ENCODE measurements around the gene ACOT7.

The ACOT7 gene

DNA sequence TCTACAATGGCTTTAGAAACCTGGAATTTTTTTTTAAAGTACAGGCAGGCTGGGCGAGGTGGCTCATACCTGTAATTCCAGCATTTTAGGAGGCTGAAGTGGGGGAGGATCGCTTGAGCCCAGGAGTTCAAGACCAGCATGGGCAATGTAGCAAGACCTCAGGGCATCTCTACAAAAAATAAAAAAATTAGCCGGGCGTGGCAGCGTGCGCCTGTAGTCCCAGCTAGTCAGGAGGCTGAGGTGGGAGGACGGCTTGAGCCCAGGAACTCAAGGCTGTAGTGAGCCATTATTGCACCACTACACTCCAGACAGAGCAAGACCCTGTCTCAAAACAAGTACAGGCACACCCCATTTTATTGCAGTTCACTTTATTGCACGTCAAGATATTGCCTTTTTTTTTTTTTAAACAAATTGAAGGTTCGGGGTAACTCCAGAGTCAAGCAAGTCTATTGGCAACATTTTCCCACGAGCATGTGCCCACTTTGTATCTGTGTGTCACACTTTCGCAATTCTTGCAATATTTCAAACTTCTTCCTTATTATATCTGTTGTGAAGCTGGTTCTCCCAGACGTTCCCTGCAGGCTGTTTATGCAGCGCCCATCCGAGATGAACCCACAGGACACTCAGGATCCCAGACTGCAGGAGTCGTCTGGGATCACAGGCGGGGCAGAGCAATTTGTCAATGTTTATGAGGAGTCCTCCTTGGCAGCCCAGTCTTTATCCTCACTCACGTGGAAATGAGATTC, 21.5 kb upstream of the ACOT7 start:
- no peak for DNase-seq (ENCODE audit: low spot score)
- TF ChIP-seq, protein P1, sequence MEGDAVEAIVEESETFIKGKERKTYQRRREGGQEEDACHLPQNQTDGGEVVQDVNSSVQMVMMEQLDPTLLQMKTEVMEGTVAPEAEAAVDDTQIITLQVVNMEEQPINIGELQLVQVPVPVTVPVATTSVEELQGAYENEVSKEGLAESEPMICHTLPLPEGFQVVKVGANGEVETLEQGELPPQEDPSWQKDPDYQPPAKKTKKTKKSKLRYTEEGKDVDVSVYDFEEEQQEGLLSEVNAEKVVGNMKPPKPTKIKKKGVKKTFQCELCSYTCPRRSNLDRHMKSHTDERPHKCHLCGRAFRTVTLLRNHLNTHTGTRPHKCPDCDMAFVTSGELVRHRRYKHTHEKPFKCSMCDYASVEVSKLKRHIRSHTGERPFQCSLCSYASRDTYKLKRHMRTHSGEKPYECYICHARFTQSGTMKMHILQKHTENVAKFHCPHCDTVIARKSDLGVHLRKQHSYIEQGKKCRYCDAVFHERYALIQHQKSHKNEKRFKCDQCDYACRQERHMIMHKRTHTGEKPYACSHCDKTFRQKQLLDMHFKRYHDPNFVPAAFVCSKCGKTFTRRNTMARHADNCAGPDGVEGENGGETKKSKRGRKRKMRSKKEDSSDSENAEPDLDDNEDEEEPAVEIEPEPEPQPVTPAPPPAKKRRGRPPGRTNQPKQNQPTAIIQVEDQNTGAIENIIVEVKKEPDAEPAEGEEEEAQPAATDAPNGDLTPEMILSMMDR (IDR thresholded peaks at IDR 0.05; ENCODE audit: extremely low read depth, missing control alignments), result no peak

DNA sequence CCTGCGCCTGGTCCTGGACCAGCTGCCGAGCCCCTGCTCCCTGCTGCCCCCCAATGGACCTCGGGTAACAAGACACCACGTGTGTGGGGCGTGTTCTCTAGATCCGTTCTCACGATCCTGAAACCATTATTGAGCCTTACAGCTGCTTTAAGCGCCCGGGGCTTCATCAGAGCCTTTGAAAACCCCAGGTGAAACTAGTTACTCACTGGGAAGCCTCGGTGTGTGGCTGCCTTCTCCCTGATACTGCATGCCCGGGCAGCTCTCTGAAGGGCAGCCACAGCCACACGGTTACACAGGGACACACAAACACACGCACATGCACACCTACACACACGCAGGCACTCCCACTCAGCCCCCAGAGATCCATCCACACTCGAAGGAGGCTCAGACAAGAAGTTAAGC, 20.9 kb upstream of the ACOT7 start:
- peak; percentile 80 for DNase-seq (ENCODE audit: low spot score)
- TF ChIP-seq, protein P1 (IDR thresholded peaks at IDR 0.05; ENCODE audit: extremely low read depth, missing control alignments), result peak; percentile 27

DNA sequence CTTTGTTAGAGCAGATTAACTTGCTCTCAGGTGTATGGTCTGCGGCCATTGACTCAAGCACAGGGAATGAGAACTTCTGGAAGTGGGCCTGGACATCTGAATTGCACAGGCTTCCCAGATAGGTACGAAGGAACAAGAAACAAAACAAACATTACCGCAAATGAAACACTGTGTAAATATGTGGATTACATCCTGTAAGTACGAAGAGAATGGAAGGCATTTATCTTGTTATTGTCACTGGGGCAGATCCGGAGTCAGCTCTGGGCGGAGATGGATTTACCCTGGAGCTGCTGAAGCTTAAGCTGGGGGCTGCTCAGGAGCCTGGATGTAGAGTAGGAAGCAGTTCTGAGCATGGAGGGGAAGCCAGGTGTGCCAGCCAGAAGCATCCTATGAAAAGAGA, 19.3 kb upstream of the ACOT7 start:
- TF ChIP-seq, protein P1 (IDR thresholded peaks at IDR 0.05; ENCODE audit: extremely low read depth, missing control alignments), result no peak
- DNase-seq (ENCODE audit: low spot score), result no peak

DNA sequence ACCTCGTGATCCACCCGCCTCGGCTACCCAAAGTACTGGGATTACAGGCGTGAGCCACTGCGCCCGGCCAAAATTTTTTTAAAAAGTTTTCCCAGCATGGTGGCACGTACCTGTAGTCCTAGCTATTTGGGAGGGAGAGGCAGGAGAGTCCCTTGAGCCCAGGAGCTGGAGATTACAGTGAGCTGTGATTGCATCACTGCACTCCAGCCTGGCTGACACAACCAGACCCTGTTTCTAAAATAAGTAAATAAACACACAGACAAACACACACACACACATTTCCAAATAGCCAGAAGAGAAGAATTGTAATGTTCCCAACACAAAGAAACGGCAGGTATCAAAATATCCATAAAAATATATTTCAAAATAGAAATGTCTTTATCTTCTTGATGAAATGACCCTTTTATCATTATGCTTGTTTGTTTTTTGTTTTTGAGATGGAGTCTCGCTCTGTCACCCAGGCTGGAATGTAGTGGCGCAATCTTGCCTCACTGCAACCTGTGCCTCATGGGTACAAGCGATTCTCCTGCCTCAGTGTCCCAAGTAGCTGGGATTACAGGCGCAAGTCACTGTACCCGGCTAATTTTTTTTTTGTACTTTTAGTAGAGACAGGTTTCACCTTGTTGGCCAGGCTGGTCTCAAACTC, 16.8 kb upstream of the ACOT7 start:
- no peak for DNase-seq (ENCODE audit: low spot score)
- TF ChIP-seq, protein P1 (IDR thresholded peaks at IDR 0.05; ENCODE audit: extremely low read depth, missing control alignments), result no peak

DNA sequence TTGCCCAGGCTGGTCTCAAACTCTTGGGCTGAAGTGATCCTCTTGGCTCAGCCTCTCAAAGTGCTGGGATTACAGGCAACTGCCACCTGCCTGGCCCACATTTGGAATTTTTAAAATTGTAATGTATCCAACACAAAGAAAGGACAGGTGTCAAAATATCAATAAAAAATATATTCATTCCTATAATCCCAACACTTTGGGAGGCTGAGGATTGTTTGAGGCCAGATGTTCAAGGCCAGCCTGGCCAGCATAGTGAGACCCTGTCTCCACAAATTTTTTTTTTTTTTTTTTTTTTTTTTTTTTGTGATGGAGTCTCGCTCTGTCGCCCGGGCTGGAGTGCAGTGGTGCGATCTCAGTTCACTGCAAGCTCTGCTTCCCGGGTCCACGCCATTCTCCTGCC, 16.2 kb upstream of the ACOT7 start:
- TF ChIP-seq, protein P1 (IDR thresholded peaks at IDR 0.05; ENCODE audit: extremely low read depth, missing control alignments), result no peak

DNA sequence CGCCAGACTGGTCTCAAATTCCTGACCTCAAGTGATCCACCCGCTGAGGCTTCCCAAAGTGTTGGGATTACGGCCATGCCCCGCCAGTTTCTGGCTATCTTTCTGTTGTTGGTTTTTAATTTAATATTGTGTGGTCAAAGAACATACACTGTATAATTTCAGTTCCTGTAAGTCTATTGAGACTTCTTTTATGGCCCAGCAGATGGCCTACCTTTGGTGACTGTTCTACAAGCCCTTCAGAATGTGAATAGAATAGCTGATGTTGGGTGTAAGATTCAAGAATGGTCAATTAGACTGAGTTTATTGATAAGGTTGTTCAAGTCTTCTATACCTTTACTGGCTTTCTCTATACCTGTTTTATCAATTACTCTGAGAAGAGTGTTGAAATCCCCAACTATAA, 15.5 kb upstream of the ACOT7 start:
- TF ChIP-seq, protein P1 (IDR thresholded peaks at IDR 0.05; ENCODE audit: extremely low read depth, missing control alignments), result no peak

More for the DNA sequence above, 16.2 kb upstream of the ACOT7 start:
- no peak for DNase-seq (ENCODE audit: low spot score)

DNA sequence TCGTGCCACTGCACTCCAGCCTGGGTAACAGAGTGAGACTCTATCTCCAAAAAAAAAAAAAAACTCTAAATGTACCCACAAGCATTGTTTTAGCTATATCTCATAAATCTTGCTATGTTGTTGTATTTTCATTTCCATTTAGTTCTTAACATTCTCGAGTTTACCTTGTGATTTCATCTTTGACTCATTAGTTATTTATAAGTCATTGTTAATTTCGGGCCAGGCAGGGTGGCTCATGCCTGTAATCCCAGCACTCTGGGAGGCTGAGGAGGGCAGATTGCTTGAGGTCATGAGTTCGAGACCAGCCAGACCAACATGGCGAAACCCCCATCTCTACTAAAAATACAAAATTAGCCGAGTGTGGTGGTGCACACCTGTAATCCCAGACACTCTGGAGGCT, 14.5 kb upstream of the ACOT7 start:
- TF ChIP-seq, protein P1 (IDR thresholded peaks at IDR 0.05; ENCODE audit: extremely low read depth, missing control alignments), result no peak
- no peak for DNase-seq (ENCODE audit: low spot score)

More for the DNA sequence above, 15.5 kb upstream of the ACOT7 start:
- no peak for DNase-seq (ENCODE audit: low spot score)

Data from GM20000 (cell line).